Endothelial cell of umbilical vein (primary cell): ENCODE measurements around the gene EPC1.

Source experiments
- MYC ChIP-seq: IDR thresholded peaks from one replicate; pipeline ENCODE4 v1.6.1; 2011; ENCODE audit warnings: mild to moderate bottlenecking, low read depth, low read length
- POLR2A ChIP-seq: IDR thresholded peaks from 2 replicates; pipeline ENCODE4 v1.6.1; 2012; ENCODE audit warnings: low read depth, mild to moderate bottlenecking, control low read depth, low read length
- POLR2AphosphoS5 ChIP-seq: IDR thresholded peaks from 2 replicates; pipeline ENCODE4 v1.6.1; 2012; ENCODE audit warnings: low read depth, mild to moderate bottlenecking, control low read depth, low read length, moderate library complexity; ENCODE audit not compliant: insufficient read depth
- TF ChIP-seq, protein P1 (sequence below), 2 donors: IDR thresholded peaks; 1 replicate in 1 of 2; 2 replicates in 1 of 2; pipeline ENCODE4 v1.5.1; 2011; ENCODE audit warnings: low read length in 2 of 2, mild to moderate bottlenecking in 2 of 2, moderate library complexity in 2 of 2, control low read depth in 1 of 2, inconsistent platforms in 1 of 2, low read depth in 1 of 2; ENCODE audit not compliant: insufficient read depth in 1 of 2; ENCODE audit errors: extremely low read depth in 1 of 2

- TF ChIP-seq POLR2A (no peak), POLR2AphosphoS5 (no peak), MYC (no peak)
- TF ChIP-seq, protein P1, sequence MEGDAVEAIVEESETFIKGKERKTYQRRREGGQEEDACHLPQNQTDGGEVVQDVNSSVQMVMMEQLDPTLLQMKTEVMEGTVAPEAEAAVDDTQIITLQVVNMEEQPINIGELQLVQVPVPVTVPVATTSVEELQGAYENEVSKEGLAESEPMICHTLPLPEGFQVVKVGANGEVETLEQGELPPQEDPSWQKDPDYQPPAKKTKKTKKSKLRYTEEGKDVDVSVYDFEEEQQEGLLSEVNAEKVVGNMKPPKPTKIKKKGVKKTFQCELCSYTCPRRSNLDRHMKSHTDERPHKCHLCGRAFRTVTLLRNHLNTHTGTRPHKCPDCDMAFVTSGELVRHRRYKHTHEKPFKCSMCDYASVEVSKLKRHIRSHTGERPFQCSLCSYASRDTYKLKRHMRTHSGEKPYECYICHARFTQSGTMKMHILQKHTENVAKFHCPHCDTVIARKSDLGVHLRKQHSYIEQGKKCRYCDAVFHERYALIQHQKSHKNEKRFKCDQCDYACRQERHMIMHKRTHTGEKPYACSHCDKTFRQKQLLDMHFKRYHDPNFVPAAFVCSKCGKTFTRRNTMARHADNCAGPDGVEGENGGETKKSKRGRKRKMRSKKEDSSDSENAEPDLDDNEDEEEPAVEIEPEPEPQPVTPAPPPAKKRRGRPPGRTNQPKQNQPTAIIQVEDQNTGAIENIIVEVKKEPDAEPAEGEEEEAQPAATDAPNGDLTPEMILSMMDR (IDR thresholded peaks at IDR 0.05; ENCODE audit: extremely low read depth in 1 of 2, insufficient read depth in 1 of 2, low read depth in 1 of 2, low read length in 2 of 2) = no peak
Observed at GRCh38 chr10:32327364-32327691, 19.6 kb downstream of the EPC1 start.
